GM12875 (cell line): Measurements from ENCODE around the gene DLG5.

Experiments
- H3K4me3 ChIP-seq: one replicate; pipeline ENCODE4 v1.5.1; 2011; ENCODE audit warnings: low read depth, low read length, control low read depth
- CTCF ChIP-seq: IDR thresholded peaks from 2 replicates; pipeline ENCODE4 v1.5.1; 2011; ENCODE audit warnings: low read depth, mild to moderate bottlenecking, control low read depth, inconsistent platforms, low read length, moderate library complexity, borderline replicate concordance; ENCODE audit not compliant: insufficient read depth

The DLG5 gene

GRCh38 chr10:77850620-77851231, 75.8 kb downstream of the DLG5 start:
- H3K4me3 ChIP-seq: no peak overlapping the region
- no peak for TF ChIP-seq CTCF

- no peak overlapping the region for H3K4me3 ChIP-seq
- TF ChIP-seq CTCF: no peak
Observed at GRCh38 chr10:77849039-77849664, 77.4 kb downstream of the DLG5 start.

GRCh38 chr10:77846718-77847311, 79.7 kb downstream of the DLG5 start:
- no peak overlapping the region for H3K4me3 ChIP-seq
- TF ChIP-seq CTCF: peak; percentile 91

GRCh38 chr10:77845451-77845850, 81.1 kb downstream of the DLG5 start:
- H3K4me3 ChIP-seq: no peak overlapping the region
- no peak for TF ChIP-seq CTCF

GRCh38 chr10:77844713-77845445, 81.7 kb downstream of the DLG5 start:
- TF ChIP-seq CTCF: no peak
- H3K4me3 ChIP-seq: no peak overlapping the region

- TF ChIP-seq CTCF: no peak
- H3K4me3 ChIP-seq: no peak overlapping the region
Observed at GRCh38 chr10:77844177-77844576, 82.4 kb downstream of the DLG5 start.
